ENCODE data around the gene SF1.

Gene SF1

DNA sequence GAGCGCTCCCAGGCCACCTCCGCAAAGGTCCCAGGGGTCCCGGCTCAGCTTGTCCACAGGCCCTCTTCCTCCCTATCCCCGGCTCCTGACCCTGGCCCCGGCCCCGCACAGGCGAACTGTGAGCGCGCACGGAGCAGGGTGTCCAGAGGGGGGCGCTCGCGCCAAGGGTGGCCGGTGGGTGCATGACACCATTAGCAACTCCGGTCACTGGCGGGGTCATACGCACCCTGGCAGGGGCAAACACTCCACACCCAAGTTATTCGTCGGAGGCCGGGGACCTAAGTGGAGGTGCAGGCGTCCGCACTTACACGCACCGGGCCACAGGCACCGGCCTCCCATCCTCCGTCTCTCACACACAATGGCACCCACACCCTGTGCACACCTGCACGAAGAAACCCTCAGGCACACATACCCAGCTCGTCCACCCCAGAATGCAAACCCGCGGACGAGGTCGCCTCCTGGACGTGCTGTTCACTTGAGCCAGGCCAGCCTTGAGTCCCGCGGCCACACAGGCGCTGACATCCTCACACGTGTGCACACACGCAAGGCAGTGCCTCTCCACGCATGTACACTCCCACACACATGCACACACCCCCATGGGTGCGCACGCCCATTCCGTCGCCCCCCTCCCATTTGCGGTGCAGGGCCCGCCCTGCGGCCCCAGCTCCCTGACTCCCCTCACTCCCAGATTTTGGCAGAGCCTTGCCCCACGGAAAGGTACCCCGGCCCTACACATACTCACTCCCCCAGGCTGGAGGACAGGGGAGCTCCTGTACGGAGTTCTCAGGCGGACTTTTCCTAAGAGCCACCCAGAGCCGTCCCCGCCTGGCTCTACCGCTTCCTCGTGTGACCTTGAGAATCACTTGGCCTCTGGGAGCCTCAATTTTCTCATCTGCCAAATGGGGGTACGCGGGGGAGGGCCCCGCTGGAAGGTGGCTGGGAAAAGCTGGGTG lies 34.5 kb downstream of the SF1 start, which contains the start of gene RASGRP2:
TSS of gene RASGRP2 (minus strand) at position 552 of the 953 bp plus-strand sequence. CDS start 1,276 bp downstream, outside the sequence.
- Mint-ChIP-seq H3K4me3 (peak within 1 kb of the TSS; percentile 67), H3K27me3 (ENCODE audit: low read depth, poor library complexity) (peaks cover 85% of the 10 kb centered on the region), H3K4me1 (peaks cover 18% of the 10 kb centered on the region), H3K36me3 (ENCODE audit: low read depth) (peaks cover 5% of the 10 kb centered on the region), H3K9me3 (no peaks in the 10 kb centered on the region), H3K27ac (no peak within 1 kb of the TSS)
- peak; percentile 67 for DNase-seq
- TF ChIP-seq CTCF (IDR thresholded peaks at IDR 0.05): peak; percentile 36

- peak; percentile 75 for DNase-seq
- Mint-ChIP-seq H3K4me3 (no peak overlapping the region), H3K36me3 (ENCODE audit: low read depth) (peaks cover 1% of the 10 kb centered on the region), H3K27ac (no peak overlapping the region), H3K4me1 (peaks cover 15% of the 10 kb centered on the region), H3K27me3 (ENCODE audit: low read depth, poor library complexity) (peaks cover 86% of the 10 kb centered on the region), H3K9me3 (no peaks in the 10 kb centered on the region)
- peak; percentile 82 for TF ChIP-seq CTCF (IDR thresholded peaks at IDR 0.05)
These were observed 35.3 kb downstream of the SF1 start for GRCh38 chr11:64742889-64743590.

GRCh38 chr11:64742087-64742888 lies 36.1 kb downstream of the SF1 start:
- Mint-ChIP-seq H3K27me3 (ENCODE audit: low read depth, poor library complexity) (peaks cover 84% of the 10 kb centered on the region), H3K4me1 (peaks cover 13% of the 10 kb centered on the region), H3K36me3 (ENCODE audit: low read depth) (no peaks in the 10 kb centered on the region), H3K4me3 (peak overlapping the region; percentile 52), H3K9me3 (no peaks in the 10 kb centered on the region), H3K27ac (no peak overlapping the region)
- no peak for TF ChIP-seq CTCF (IDR thresholded peaks at IDR 0.05)
- peak; percentile 43 for DNase-seq

DNA sequence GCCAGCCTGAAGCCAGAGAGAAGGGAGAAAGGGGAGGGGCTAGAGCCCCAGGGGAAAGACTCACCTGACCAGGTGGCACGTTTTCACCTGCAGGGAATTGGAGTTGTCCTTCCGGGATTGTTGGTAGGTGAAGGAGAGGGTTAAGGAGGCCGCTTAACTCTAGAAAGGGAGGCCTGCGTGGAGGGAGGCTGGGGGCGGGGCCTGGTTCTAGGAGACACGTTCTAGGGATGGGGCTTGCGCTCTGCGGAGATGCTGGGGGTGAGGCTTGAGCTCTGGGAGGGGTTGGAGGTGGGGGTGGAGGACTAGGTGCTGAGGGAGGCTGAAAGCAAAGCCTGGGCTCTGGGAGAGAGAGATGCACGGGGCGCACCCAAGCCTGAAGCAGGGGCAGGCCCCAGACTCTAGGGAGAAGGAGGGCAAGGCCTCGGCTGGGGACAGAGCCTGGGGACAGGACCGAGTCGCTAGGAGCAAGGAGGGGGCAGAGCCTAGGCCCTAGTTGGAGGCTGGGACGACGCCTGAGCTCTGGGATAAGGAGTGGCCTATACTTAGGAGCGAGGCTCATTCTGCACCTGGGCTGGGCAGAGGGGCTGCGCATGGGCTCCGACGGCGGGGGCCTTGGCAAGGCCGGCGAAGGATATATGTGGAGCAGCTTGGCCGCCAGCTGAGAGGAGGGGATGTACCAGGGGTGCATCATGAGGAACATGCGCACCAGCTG lies 36.8 kb downstream of the SF1 start:
- H3K4me3 Mint-ChIP-seq: peak overlapping the region; percentile 52
- H3K9me3 Mint-ChIP-seq: no peaks in the 10 kb centered on the region
- peaks cover 17% of the 10 kb centered on the region for H3K4me1 Mint-ChIP-seq
- H3K27ac Mint-ChIP-seq: no peak overlapping the region
- no peak for TF ChIP-seq CTCF (IDR thresholded peaks at IDR 0.05)
- no peaks in the 10 kb centered on the region for H3K36me3 Mint-ChIP-seq (ENCODE audit: low read depth)
- no peak for DNase-seq
- peaks cover 81% of the 10 kb centered on the region for H3K27me3 Mint-ChIP-seq (ENCODE audit: low read depth, poor library complexity)

GRCh38 chr11:64739871-64740270 lies 38.5 kb downstream of the SF1 start:
- Mint-ChIP-seq H3K27me3 (ENCODE audit: low read depth, poor library complexity) (peaks cover 72% of the 10 kb centered on the region), H3K36me3 (ENCODE audit: low read depth) (no peaks in the 10 kb centered on the region), H3K4me3 (no peak overlapping the region), H3K27ac (no peak overlapping the region), H3K4me1 (peaks cover 26% of the 10 kb centered on the region), H3K9me3 (no peaks in the 10 kb centered on the region)
- TF ChIP-seq CTCF (IDR thresholded peaks at IDR 0.05): no peak
- DNase-seq: no peak
